ENCODE data around the gene SUPT20H. TPM values are rescaled to one million over a fixed set of nuclear protein-coding genes. Genes with fewer than 3 reads are reported as not detected.

Gene SUPT20H
- total and polyA plus RNA-seq, 2 of the 4 experiments (the other 2 are of a cell fraction), result 46.6 to 55.1 TPM

- intact Hi-C loops (cut with micrococcal nuclease), result no loop called here
- Histone ChIP-seq H4K20me1 (ENCODE audit: insufficient read depth, low read length) (no peaks in the 10 kb centered on the region), H2AFZ (replicated peaks; ENCODE audit: low read length, poor library complexity) (no peak overlapping the region), H3K14ac (replicated peaks; ENCODE audit: low read depth, low read length) (no peak overlapping the region), H3K27me3 (ENCODE audit: control insufficient read depth, insufficient read depth, low read length) (no peaks in the 10 kb centered on the region), H2BK15ac (ENCODE audit: low read depth, low read length) (no peak overlapping the region), H4K5ac (ENCODE audit: low read depth, low read length) (no peak overlapping the region), H4K8ac (ENCODE audit: low read depth in 2 of 2, low read length in 2 of 2) (no peak overlapping the region), H3K4ac (ENCODE audit: low read depth, low read length) (no peak overlapping the region), H3K4me2 (ENCODE audit: low read depth, low read length) (no peak overlapping the region), H3K4me3 (ENCODE audit: insufficient read depth, low read depth, low read length) (no peak overlapping the region), H3K9me3 (ENCODE audit: control insufficient read depth, insufficient read depth, low read length) (peaks cover 2% of the 10 kb centered on the region; the same call in 1 of the 2 replicates), H3K9me1 (ENCODE audit: insufficient read depth, low read length) (no peaks in the 10 kb centered on the region), H3K56ac (ENCODE audit: extremely low read depth, insufficient read depth, low read length) (no peak overlapping the region), H2AK5ac (ENCODE audit: low read depth, low read length) (no peak overlapping the region), H2AK9ac (replicated peaks; ENCODE audit: low read depth, low read length, poor library complexity) (no peak overlapping the region), H3K4me1 (ENCODE audit: control insufficient read depth, insufficient read depth, low read length) (no peaks in the 10 kb centered on the region), H3K79me1 (ENCODE audit: low read depth in 1 of 2, low read length in 2 of 2) (no peaks in the 10 kb centered on the region), H2BK5ac (ENCODE audit: low read depth, low read length, poor library complexity, severe bottlenecking) (no peak overlapping the region), H4K91ac (ENCODE audit: insufficient read depth, low read depth, low read length) (no peak overlapping the region), H3K23ac (ENCODE audit: low read depth, low read length) (no peak overlapping the region), H3K18ac (ENCODE audit: low read depth, low read length) (no peak overlapping the region), H2BK120ac (ENCODE audit: low read depth, low read length) (no peak overlapping the region), H2BK20ac (ENCODE audit: low read depth, low read length) (no peak overlapping the region), H3K27ac (ENCODE audit: insufficient read depth, low read length) (no peak overlapping the region), H3K9ac (ENCODE audit: low read depth, low read length) (no peak overlapping the region), H3K36me3 (ENCODE audit: control insufficient read depth, insufficient read depth, low read length) (no peaks in the 10 kb centered on the region)
- TF ChIP-seq CHD1 (IDR thresholded peaks at IDR 0.05; ENCODE audit: low read depth, low read length) (no peak), FOS (IDR thresholded peaks at IDR 0.05; ENCODE audit: low read depth, low read length) (no peak), MAZ (IDR thresholded peaks at IDR 0.05; ENCODE audit: borderline replicate concordance, low read depth, low read length) (no peak), SMC3 (IDR thresholded peaks at IDR 0.05; ENCODE audit: low read depth, low read length) (no peak), MXI1 (IDR thresholded peaks at IDR 0.05; ENCODE audit: borderline replicate concordance, low read depth, low read length) (no peak), CEBPB (IDR thresholded peaks at IDR 0.05; ENCODE audit: low read depth, low read length) (no peak), POLR2A (IDR thresholded peaks at IDR 0.05; ENCODE audit: low read depth, low read length) (no peak), CTCF (conservative IDR thresholded peaks at IDR 0.05; ENCODE audit: low read depth, low read length) (no peak), RCOR1 (IDR thresholded peaks at IDR 0.05; ENCODE audit: insufficient replicate concordance, low read length) (no peak), ELK1 (IDR thresholded peaks at IDR 0.05; ENCODE audit: borderline replicate concordance, low read depth, low read length) (no peak), MAFK (IDR thresholded peaks at IDR 0.05; ENCODE audit: low read depth, low read length) (no peak), BHLHE40 (IDR thresholded peaks at IDR 0.05; ENCODE audit: low read depth, low read length) (no peak), RAD21 (IDR thresholded peaks at IDR 0.05; ENCODE audit: low read length) (no peak), NFE2L2 (IDR thresholded peaks at IDR 0.05; ENCODE audit: low read depth, low read length) (no peak), USF2 (IDR thresholded peaks at IDR 0.05; ENCODE audit: low read depth, low read length) (no peak), RFX5 (IDR thresholded peaks at IDR 0.05; ENCODE audit: low read depth, low read length) (no peak)
- ATAC-seq (ENCODE audit: low read depth) (no peak), DNase-seq (no peak)
- ChIA-PET CTCF (no interaction called here), POLR2A (ENCODE audit: unreplicated experiment) (no interaction called here)
- no TSS peak for BruUV-seq (replicated peaks)
- in situ Hi-C loops (cut with MboI; ENCODE audit: low sequenced_read_pairs), result no loop called here
- dilution Hi-C loops (cut with HindIII; ENCODE audit: low sequenced_read_pairs, unreplicated experiment), result no loop called here
Observed at GRCh38 chr13:37100731-37101130, 41.2 kb upstream of the SUPT20H start.

Data from IMR-90 (cell line).